Karpas-422 (cell line): ENCODE measurements around the gene AGRN. TPM values are rescaled to one million over a fixed set of nuclear protein-coding genes. Genes with fewer than 3 reads are reported as not detected.

ENCODE experiments used
- DNase-seq: peaks from one replicate; pipeline ENCODE4 v3.0.0-alpha.2; 2015
- H2AFZ ChIP-seq: fragments of 200-600 bp; sonication (generic); 2 replicates; pipeline ENCODE4 v1.6.1; 2014; ENCODE audit warnings: antibody characterized with exemption, low read length, mixed read lengths
- H3K27ac ChIP-seq: fragments of 200-600 bp; sonication (generic); 2 replicates; pipeline ENCODE4 v1.5.1; 2014; ENCODE audit warnings: mild to moderate bottlenecking, low read length, moderate library complexity
- H3K27me3 ChIP-seq: fragments of 200-600 bp; sonication (generic); 2 replicates; pipeline ENCODE4 v1.6.1; 2014; ENCODE audit warnings: low read length, mixed read lengths
- H3K36me3 ChIP-seq: fragments of 200-600 bp; sonication (generic); 2 replicates; pipeline ENCODE4 v1.6.1; 2014; ENCODE audit warnings: low read length, mixed read lengths; ENCODE audit not compliant: insufficient read depth
- H3K4me1 ChIP-seq: fragments of 200-600 bp; sonication (generic); 2 replicates; pipeline ENCODE4 v1.6.1; 2014; ENCODE audit warnings: mild to moderate bottlenecking, low read length, mixed read lengths
- H3K4me2 ChIP-seq: fragments of 200-600 bp; sonication (generic); 2 replicates; pipeline ENCODE4 v1.6.1; 2014; ENCODE audit warnings: low read length, low read depth, mild to moderate bottlenecking; ENCODE audit not compliant: poor library complexity, severe bottlenecking
- H3K4me3 ChIP-seq: fragments of 200-600 bp; sonication (generic); 2 replicates; pipeline ENCODE4 v1.5.1; 2014; ENCODE audit warnings: mild to moderate bottlenecking, antibody characterized with exemption, low read length, mixed read lengths
- H3K79me2 ChIP-seq: fragments of 200-600 bp; sonication (generic); 2 replicates; pipeline ENCODE4 v1.6.1; 2014; ENCODE audit warnings: mild to moderate bottlenecking, low read length, mixed read lengths
- H3K9ac ChIP-seq: fragments of 200-600 bp; sonication (generic); 2 replicates; pipeline ENCODE4 v1.6.0; 2014; ENCODE audit warnings: low read length
- H3K9me2 ChIP-seq: fragments of 200-600 bp; sonication (generic), shearing (Covaris generic); replicated peaks from 2 replicates; pipeline ENCODE4 v1.6.0; 2014; ENCODE audit warnings: mild to moderate bottlenecking, low read length, moderate library complexity; ENCODE audit not compliant: insufficient read depth
- H3K9me3 ChIP-seq: fragments of 300-700, 200-600 bp; sonication (generic); 2 replicates; pipeline ENCODE4 v1.6.1; 2014; ENCODE audit warnings: low read length, mixed read lengths
- H4K20me1 ChIP-seq: fragments of 200-600 bp; sonication (generic); 2 replicates; pipeline ENCODE4 v1.6.1; 2014; ENCODE audit warnings: mild to moderate bottlenecking, antibody characterized with exemption, low read length, low read depth; ENCODE audit not compliant: insufficient read depth
- total RNA-seq: library from RNA; depleted of rRNA; stranded (reverse); fragments of >200 nt; shearing (Covaris generic); gene quantifications from 2 replicates; pipeline ENCODE4 v1.2.3, GENCODE V29; 2014; ENCODE audit warnings: low replicate concordance

Gene AGRN
- total RNA-seq, 1 experiment from 2014 or later = 2.4 TPM

DNA sequence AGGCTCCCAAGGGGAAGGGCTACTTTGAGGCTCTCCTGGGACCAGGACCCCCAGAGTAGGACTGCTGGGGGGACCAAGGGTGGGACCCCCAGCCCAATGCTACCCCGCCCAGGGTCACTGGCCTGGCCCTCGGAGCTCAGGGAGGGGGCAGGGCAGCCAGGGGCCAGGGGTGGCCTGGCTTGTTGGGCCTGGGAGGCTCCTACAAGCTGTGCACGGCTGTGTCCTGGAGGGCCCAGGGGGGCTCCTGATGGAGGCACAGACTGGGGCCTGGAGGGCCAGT lies 22.3 kb upstream of the AGRN start:
- H3K4me3 ChIP-seq = no peak overlapping the region
- no peak overlapping the region for H3K27ac ChIP-seq
- no peaks in the 10 kb centered on the region for H3K36me3 ChIP-seq
- no peaks in the 10 kb centered on the region for H3K79me2 ChIP-seq
- no peaks in the 10 kb centered on the region for H3K27me3 ChIP-seq
- H3K9me2 ChIP-seq = no peaks in the 10 kb centered on the region
- no peaks in the 10 kb centered on the region for H3K9me3 ChIP-seq
- H3K4me2 ChIP-seq = no peak overlapping the region
- H4K20me1 ChIP-seq = no peaks in the 10 kb centered on the region
- H3K9ac ChIP-seq = no peak overlapping the region
- H3K4me1 ChIP-seq = no peaks in the 10 kb centered on the region
- no peak overlapping the region for H2AFZ ChIP-seq
- no peak for DNase-seq

DNA sequence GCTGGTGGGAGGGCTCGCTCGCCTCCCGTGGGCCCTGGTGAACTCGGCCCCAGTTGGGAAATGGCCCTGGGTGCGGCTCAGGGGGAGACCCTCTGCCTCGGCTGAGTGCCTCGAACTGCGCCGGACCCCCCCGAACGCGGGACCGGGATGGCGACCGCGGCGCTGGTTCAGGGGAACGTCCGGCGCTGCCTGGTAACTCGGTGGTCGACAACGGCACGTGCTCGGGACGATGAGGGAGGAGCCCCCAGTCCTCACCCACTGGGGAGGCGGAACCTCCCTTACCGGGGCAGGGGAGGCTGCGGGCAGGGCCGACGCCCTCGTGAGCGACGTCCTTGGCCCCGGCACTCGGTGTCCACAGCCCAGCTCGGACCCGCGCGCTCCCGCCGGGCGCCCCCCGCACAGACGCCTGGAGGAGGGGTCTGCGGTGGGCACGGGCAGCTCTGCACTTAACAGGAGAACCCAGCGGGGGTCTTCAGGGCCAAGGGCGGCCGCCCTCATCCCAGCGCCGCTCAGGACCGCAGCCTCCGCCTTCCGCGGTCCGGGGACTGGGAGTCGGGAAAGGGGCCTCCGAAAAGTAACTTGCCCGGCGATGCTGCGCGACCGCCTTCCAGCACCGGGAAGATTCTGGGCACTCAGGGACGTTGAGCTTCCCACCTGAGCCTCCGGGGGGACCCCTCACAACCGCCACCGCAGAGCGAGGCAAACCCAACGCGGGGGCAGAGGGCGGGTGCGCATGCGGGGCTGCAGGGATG lies 21.8 kb upstream of the AGRN start:
- no peak for DNase-seq
- Histone ChIP-seq H3K4me3 (no peak overlapping the region), H3K27me3 (no peaks in the 10 kb centered on the region)

GRCh38 chr1:998745-998994 lies 21.2 kb upstream of the AGRN start:
- H3K9me3 ChIP-seq = no peaks in the 10 kb centered on the region
- H3K4me1 ChIP-seq = no peaks in the 10 kb centered on the region
- no peak overlapping the region for H3K4me3 ChIP-seq
- H4K20me1 ChIP-seq = no peaks in the 10 kb centered on the region
- no peaks in the 10 kb centered on the region for H3K9me2 ChIP-seq
- DNase-seq = no peak
- no peaks in the 10 kb centered on the region for H3K36me3 ChIP-seq
- H3K9ac ChIP-seq = no peak overlapping the region
- no peak overlapping the region for H3K27ac ChIP-seq
- no peak overlapping the region for H3K4me2 ChIP-seq
- H2AFZ ChIP-seq = no peak overlapping the region
- H3K27me3 ChIP-seq = no peaks in the 10 kb centered on the region
- H3K79me2 ChIP-seq = no peaks in the 10 kb centered on the region

More for the DNA sequence above, 21.8 kb upstream of the AGRN start:
- Histone ChIP-seq H3K79me2 (no peaks in the 10 kb centered on the region), H3K36me3 (no peaks in the 10 kb centered on the region), H3K4me2 (no peak overlapping the region), H3K27ac (no peak overlapping the region), H3K4me1 (no peaks in the 10 kb centered on the region), H3K9me2 (no peaks in the 10 kb centered on the region), H4K20me1 (no peaks in the 10 kb centered on the region), H3K9me3 (no peaks in the 10 kb centered on the region), H3K9ac (no peak overlapping the region), H2AFZ (no peak overlapping the region)

- DNase-seq = no peak
- Histone ChIP-seq H3K9me3 (no peaks in the 10 kb centered on the region), H3K4me3 (no peak overlapping the region), H3K4me2 (no peak overlapping the region), H3K27ac (no peak overlapping the region), H2AFZ (no peak overlapping the region), H3K9ac (no peak overlapping the region), H3K36me3 (no peaks in the 10 kb centered on the region), H3K27me3 (no peaks in the 10 kb centered on the region), H3K4me1 (no peaks in the 10 kb centered on the region), H4K20me1 (no peaks in the 10 kb centered on the region), H3K9me2 (no peaks in the 10 kb centered on the region), H3K79me2 (no peaks in the 10 kb centered on the region)
These were observed 20.8 kb upstream of the AGRN start for GRCh38 chr1:998995-999724.

DNA sequence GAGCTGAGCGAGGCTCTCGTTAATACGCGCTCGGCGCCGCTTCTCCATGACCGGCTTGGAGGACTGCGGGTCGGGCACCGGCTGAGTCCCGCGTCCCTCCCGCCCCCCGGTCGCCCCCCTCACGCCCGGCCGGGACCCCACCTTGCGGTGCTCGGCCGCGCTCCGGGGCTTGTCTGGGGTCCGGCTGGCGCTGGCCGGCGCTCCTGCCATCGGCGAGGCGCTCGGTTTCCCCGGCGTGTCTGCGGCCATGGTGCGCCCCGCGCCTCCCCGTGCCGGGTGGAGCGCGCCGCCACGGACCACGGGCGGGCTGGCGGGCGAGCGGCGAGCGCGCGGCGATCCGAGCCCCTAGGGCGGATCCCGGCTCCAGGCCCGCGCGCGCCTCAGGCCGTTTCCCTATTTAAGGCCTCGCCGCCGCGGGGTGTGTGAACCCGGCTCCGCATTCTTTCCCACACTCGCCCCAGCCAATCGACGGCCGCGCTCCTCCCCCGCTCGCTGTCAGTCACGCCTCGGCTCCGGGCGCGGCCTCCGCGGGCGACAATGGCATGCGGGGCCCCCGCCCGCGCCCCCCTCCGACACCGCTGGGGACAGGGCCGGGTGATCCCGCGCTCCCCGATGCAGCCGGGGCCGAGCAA lies 20.1 kb upstream of the AGRN start, which contains the start of gene HES4:
TSS of gene HES4 (minus strand) at position 373 of the 632 bp plus-strand sequence. CDS start at position 249, 124 bp downstream.
- H3K9me3 ChIP-seq = no peaks in the 10 kb centered on the region
- no peak for DNase-seq
- no peak within 1 kb of the TSS for H3K9ac ChIP-seq
- no peak within 1 kb of the TSS for H2AFZ ChIP-seq
- no peaks in the 10 kb centered on the region for H3K27me3 ChIP-seq
- no peaks in the 10 kb centered on the region for H4K20me1 ChIP-seq
- no peak within 1 kb of the TSS for H3K27ac ChIP-seq
- H3K4me1 ChIP-seq = no peaks in the 10 kb centered on the region
- no peak within 1 kb of the TSS for H3K4me2 ChIP-seq
- no peaks in the 10 kb centered on the region for H3K9me2 ChIP-seq
- H3K79me2 ChIP-seq = no peaks in the 10 kb centered on the region
- H3K4me3 ChIP-seq = no peak within 1 kb of the TSS
- no peaks in the 10 kb centered on the region for H3K36me3 ChIP-seq

DNA sequence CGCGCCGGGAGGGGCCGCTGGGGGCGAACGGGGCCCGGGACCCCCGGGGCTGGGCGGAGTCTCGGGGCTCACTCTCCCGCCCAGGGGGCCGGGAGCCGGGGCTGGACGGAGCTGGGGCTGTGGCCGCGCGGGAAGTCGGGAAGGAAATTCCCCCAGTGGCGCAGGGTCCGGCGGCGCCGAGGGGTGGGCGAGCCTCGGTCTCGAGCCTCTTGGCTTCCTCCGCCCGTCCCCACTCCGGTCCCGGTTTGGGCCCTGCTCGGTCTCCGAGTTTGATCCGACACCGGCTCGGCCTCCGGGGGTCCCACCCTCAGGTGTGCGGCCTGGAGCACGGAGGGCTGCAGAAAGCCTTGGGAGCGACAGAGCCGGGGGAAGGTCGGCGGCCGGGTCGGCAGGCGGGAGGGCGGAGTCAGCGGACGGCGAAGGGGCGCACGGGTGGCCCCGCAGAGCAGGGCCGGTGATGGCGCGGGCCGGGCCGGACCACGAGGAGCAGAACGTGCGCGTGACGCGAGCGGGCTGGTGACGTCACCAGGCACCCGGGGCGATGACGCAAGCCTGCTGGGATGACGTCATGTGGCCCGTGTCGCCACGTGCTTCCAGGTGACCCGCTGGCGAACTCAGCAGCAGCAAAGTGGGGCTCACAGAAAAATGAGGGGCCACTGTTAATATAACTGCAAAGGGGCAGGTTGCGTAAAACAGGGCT lies 19.4 kb upstream of the AGRN start:
- no peaks in the 10 kb centered on the region for H3K79me2 ChIP-seq
- H3K9ac ChIP-seq = no peak overlapping the region
- no peak overlapping the region for H3K27ac ChIP-seq
- no peak overlapping the region for H2AFZ ChIP-seq
- H3K9me2 ChIP-seq = no peaks in the 10 kb centered on the region
- no peaks in the 10 kb centered on the region for H3K27me3 ChIP-seq
- no peak overlapping the region for H3K4me3 ChIP-seq
- no peaks in the 10 kb centered on the region for H3K4me1 ChIP-seq
- no peaks in the 10 kb centered on the region for H3K36me3 ChIP-seq
- no peak overlapping the region for H3K4me2 ChIP-seq
- no peak for DNase-seq
- no peaks in the 10 kb centered on the region for H4K20me1 ChIP-seq
- no peaks in the 10 kb centered on the region for H3K9me3 ChIP-seq

DNA sequence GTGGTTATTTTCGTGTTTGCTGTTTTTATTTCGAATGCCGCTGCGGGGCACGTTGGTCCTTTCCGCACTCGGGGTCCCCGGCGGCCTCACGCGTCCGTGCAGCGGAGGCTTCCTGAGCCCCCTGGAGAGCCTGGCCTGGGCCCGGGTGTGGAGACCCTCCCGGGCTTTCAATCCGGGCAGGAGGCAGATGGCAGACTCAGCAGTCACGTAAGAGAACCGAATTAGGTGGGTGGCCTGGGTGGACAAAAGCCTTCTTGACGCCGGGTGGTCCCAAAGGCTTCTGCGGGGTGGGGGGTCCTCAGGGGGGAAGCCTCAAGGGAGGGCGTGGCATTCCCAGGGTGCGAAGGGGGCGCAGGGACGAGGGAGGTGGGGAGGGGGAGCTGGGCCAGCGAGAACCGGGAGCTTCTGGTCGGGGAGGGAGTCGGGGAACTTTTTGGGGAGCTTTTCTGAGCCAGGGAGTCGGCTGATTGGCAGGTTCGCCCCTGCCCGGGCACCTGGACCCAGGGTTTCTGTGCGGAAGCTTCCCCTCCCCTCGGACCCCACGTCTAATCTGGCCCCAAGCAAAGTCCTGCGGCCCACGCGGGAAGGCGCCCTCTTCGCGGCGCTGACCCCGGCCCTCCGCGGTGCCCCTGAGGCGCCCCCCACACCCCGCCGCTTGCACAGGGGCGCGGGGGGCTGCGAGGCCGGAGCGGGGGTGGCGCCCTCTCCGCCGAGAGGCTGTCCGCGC lies 18.7 kb upstream of the AGRN start:
- Histone ChIP-seq H2AFZ (no peak overlapping the region), H3K9ac (no peak overlapping the region), H3K4me2 (no peak overlapping the region), H3K27me3 (no peaks in the 10 kb centered on the region), H3K79me2 (no peaks in the 10 kb centered on the region), H3K36me3 (no peaks in the 10 kb centered on the region), H3K9me3 (no peaks in the 10 kb centered on the region), H4K20me1 (no peaks in the 10 kb centered on the region), H3K4me1 (no peaks in the 10 kb centered on the region), H3K9me2 (no peaks in the 10 kb centered on the region), H3K27ac (no peak overlapping the region), H3K4me3 (no peak overlapping the region)
- no peak for DNase-seq
